Activated naive CD8-positive, alpha-beta T cell (primary cell): ENCODE results near the gene PLET1.

Experiments
- H3K27ac Mint-ChIP-seq: one replicate; pipeline ENCODE4 v1.8.0; 2021; ENCODE audit warnings: mixed read lengths
- H3K27me3 Mint-ChIP-seq: one replicate; pipeline ENCODE4 v1.8.0; 2021; ENCODE audit warnings: mixed read lengths
- H3K36me3 Mint-ChIP-seq: one replicate; pipeline ENCODE4 v1.8.0; 2021; ENCODE audit warnings: mixed read lengths
- H3K4me1 Mint-ChIP-seq: one replicate; pipeline ENCODE4 v1.8.0; 2021; ENCODE audit warnings: low read depth, mixed read lengths
- H3K4me3 Mint-ChIP-seq: one replicate; pipeline ENCODE4 v1.8.0; 2021; ENCODE audit warnings: mild to moderate bottlenecking, mixed read lengths
- H3K9me3 Mint-ChIP-seq: one replicate; pipeline ENCODE4 v1.8.0; 2021; ENCODE audit warnings: low read depth, mixed read lengths

PLET1 gene

GRCh38 chr11:112238041-112238440 lies 22.6 kb downstream of the PLET1 start:
- Mint-ChIP-seq H3K4me3 (no peak overlapping the region), H3K27ac (no peak overlapping the region), H3K4me1 (no peaks in the 10 kb centered on the region), H3K36me3 (peaks cover 30% of the 10 kb centered on the region), H3K9me3 (no peaks in the 10 kb centered on the region), H3K27me3 (no peaks in the 10 kb centered on the region)

- Mint-ChIP-seq H3K4me3 (no peak overlapping the region), H3K27ac (no peak overlapping the region), H3K27me3 (no peaks in the 10 kb centered on the region), H3K9me3 (no peaks in the 10 kb centered on the region), H3K4me1 (no peaks in the 10 kb centered on the region), H3K36me3 (peaks cover 25% of the 10 kb centered on the region)
These were observed 23.2 kb downstream of the PLET1 start for GRCh38 chr11:112237451-112237850.

- H3K4me1 Mint-ChIP-seq = peaks cover 2% of the 10 kb centered on the region
- H3K4me3 Mint-ChIP-seq = no peak overlapping the region
- H3K36me3 Mint-ChIP-seq = peaks cover 24% of the 10 kb centered on the region
- no peaks in the 10 kb centered on the region for H3K27me3 Mint-ChIP-seq
- no peak overlapping the region for H3K27ac Mint-ChIP-seq
- no peaks in the 10 kb centered on the region for H3K9me3 Mint-ChIP-seq
These were observed 24.8 kb downstream of the PLET1 start for GRCh38 chr11:112235750-112236390.

- no peaks in the 10 kb centered on the region for H3K9me3 Mint-ChIP-seq
- H3K4me3 Mint-ChIP-seq = no peak overlapping the region
These were observed 28.7 kb downstream of the PLET1 start for GRCh38 chr11:112231952-112232351.

GRCh38 chr11:112229746-112230433 lies 30.8 kb downstream of the PLET1 start:
- peaks cover 20% of the 10 kb centered on the region for H3K4me1 Mint-ChIP-seq
- H3K27ac Mint-ChIP-seq = no peak overlapping the region
- no peak overlapping the region for H3K4me3 Mint-ChIP-seq
- H3K36me3 Mint-ChIP-seq = peaks cover 11% of the 10 kb centered on the region
- no peaks in the 10 kb centered on the region for H3K9me3 Mint-ChIP-seq
- no peaks in the 10 kb centered on the region for H3K27me3 Mint-ChIP-seq

More at GRCh38 chr11:112231952-112232351, 28.7 kb downstream of the PLET1 start:
- Mint-ChIP-seq H3K27ac (no peak overlapping the region), H3K27me3 (no peaks in the 10 kb centered on the region), H3K36me3 (peaks cover 18% of the 10 kb centered on the region), H3K4me1 (peaks cover 18% of the 10 kb centered on the region)

GRCh38 chr11:112229159-112229558 lies 31.5 kb downstream of the PLET1 start:
- no peaks in the 10 kb centered on the region for H3K9me3 Mint-ChIP-seq
- no peaks in the 10 kb centered on the region for H3K27me3 Mint-ChIP-seq
- H3K4me3 Mint-ChIP-seq = no peak overlapping the region
- H3K4me1 Mint-ChIP-seq = peaks cover 20% of the 10 kb centered on the region
- no peak overlapping the region for H3K27ac Mint-ChIP-seq
- peaks cover 11% of the 10 kb centered on the region for H3K36me3 Mint-ChIP-seq

GRCh38 chr11:112228706-112229105 lies 32.0 kb downstream of the PLET1 start:
- peaks cover 11% of the 10 kb centered on the region for H3K36me3 Mint-ChIP-seq

GRCh38 chr11:112227471-112227870 lies 33.2 kb downstream of the PLET1 start:
- Mint-ChIP-seq H3K27ac (peak overlapping the region; percentile 88), H3K4me3 (peak overlapping the region; percentile 92), H3K27me3 (no peaks in the 10 kb centered on the region), H3K4me1 (peaks cover 20% of the 10 kb centered on the region), H3K9me3 (no peaks in the 10 kb centered on the region), H3K36me3 (peaks cover 11% of the 10 kb centered on the region)

More at GRCh38 chr11:112228706-112229105, 32.0 kb downstream of the PLET1 start:
- peaks cover 20% of the 10 kb centered on the region for H3K4me1 Mint-ChIP-seq
- H3K27ac Mint-ChIP-seq = no peak overlapping the region
- H3K27me3 Mint-ChIP-seq = no peaks in the 10 kb centered on the region
- H3K4me3 Mint-ChIP-seq = no peak overlapping the region
- no peaks in the 10 kb centered on the region for H3K9me3 Mint-ChIP-seq

- H3K27me3 Mint-ChIP-seq = no peaks in the 10 kb centered on the region
- H3K36me3 Mint-ChIP-seq = peaks cover 11% of the 10 kb centered on the region
- peak overlapping the region; percentile 92 for H3K4me3 Mint-ChIP-seq
- H3K9me3 Mint-ChIP-seq = no peaks in the 10 kb centered on the region
- H3K4me1 Mint-ChIP-seq = peaks cover 20% of the 10 kb centered on the region
- H3K27ac Mint-ChIP-seq = peak overlapping the region; percentile 88
These were observed 33.7 kb downstream of the PLET1 start for GRCh38 chr11:112226831-112227401.

- H3K27me3 Mint-ChIP-seq = no peaks in the 10 kb centered on the region
- H3K4me3 Mint-ChIP-seq = peak within 1 kb of the TSS; percentile 92
- peaks cover 10% of the 10 kb centered on the region for H3K36me3 Mint-ChIP-seq
These were observed 34.4 kb downstream of the PLET1 start, which contains the start of gene PTS for GRCh38 chr11:112226062-112226830. Gene PTS, plus strand, starts transcription at chr11:112226428. Its CDS starts 16 bp downstream, at chr11:112226444.

GRCh38 chr11:112225753-112226061 lies 35.0 kb downstream of the PLET1 start:
- peak overlapping the region; percentile 91 for H3K27ac Mint-ChIP-seq
- H3K36me3 Mint-ChIP-seq = peaks cover 7% of the 10 kb centered on the region
- H3K4me3 Mint-ChIP-seq = peak overlapping the region; percentile 92
- peaks cover 18% of the 10 kb centered on the region for H3K4me1 Mint-ChIP-seq
- no peaks in the 10 kb centered on the region for H3K27me3 Mint-ChIP-seq
- H3K9me3 Mint-ChIP-seq = no peaks in the 10 kb centered on the region

More at GRCh38 chr11:112226062-112226830, 34.4 kb downstream of the PLET1 start, which contains the start of gene PTS:
- Mint-ChIP-seq H3K4me1 (peaks cover 20% of the 10 kb centered on the region), H3K27ac (peak within 1 kb of the TSS; percentile 91), H3K9me3 (no peaks in the 10 kb centered on the region)

- Mint-ChIP-seq H3K9me3 (no peaks in the 10 kb centered on the region), H3K4me3 (no peak overlapping the region), H3K4me1 (peaks cover 20% of the 10 kb centered on the region), H3K27me3 (no peaks in the 10 kb centered on the region), H3K36me3 (no peaks in the 10 kb centered on the region), H3K27ac (no peak overlapping the region)
These were observed 36.7 kb downstream of the PLET1 start for GRCh38 chr11:112223754-112224532.

GRCh38 chr11:112223121-112223520 lies 37.5 kb downstream of the PLET1 start:
- Mint-ChIP-seq H3K27ac (no peak overlapping the region), H3K27me3 (no peaks in the 10 kb centered on the region)

GRCh38 chr11:112222303-112222702 lies 38.4 kb downstream of the PLET1 start:
- Mint-ChIP-seq H3K9me3 (no peaks in the 10 kb centered on the region), H3K4me1 (peaks cover 7% of the 10 kb centered on the region), H3K27ac (no peak overlapping the region), H3K27me3 (no peaks in the 10 kb centered on the region), H3K36me3 (no peaks in the 10 kb centered on the region), H3K4me3 (no peak overlapping the region)

More at GRCh38 chr11:112223121-112223520, 37.5 kb downstream of the PLET1 start:
- H3K36me3 Mint-ChIP-seq = no peaks in the 10 kb centered on the region
- no peak overlapping the region for H3K4me3 Mint-ChIP-seq
- peaks cover 15% of the 10 kb centered on the region for H3K4me1 Mint-ChIP-seq
- no peaks in the 10 kb centered on the region for H3K9me3 Mint-ChIP-seq
